Dendritic cell treated with granulocyte-macrophage colony-stimulating factor and Interleukin-4, amounts not matched to agents 40 ng/mL and 50 ng/mL, for 4 days (primary cell): ENCODE data around the gene FBXL7.

Experiments used
- H3K27ac Mint-ChIP-seq: one replicate; pipeline ENCODE4 v1.8.0; 2022; ENCODE audit warnings: mild to moderate bottlenecking, mixed read lengths
- H3K27me3 Mint-ChIP-seq: one replicate; pipeline ENCODE4 v1.8.0; 2022; ENCODE audit warnings: mild to moderate bottlenecking, mixed read lengths
- H3K36me3 Mint-ChIP-seq: one replicate; pipeline ENCODE4 v1.8.0; 2022; ENCODE audit warnings: low read depth, mixed read lengths
- H3K4me1 Mint-ChIP-seq: one replicate; pipeline ENCODE4 v1.8.0; 2022; ENCODE audit warnings: low read depth, mixed read lengths
- H3K4me3 Mint-ChIP-seq: one replicate; pipeline ENCODE4 v1.8.0; 2022; ENCODE audit warnings: mild to moderate bottlenecking, moderate library complexity, mixed read lengths
- H3K9me3 Mint-ChIP-seq: one replicate; pipeline ENCODE4 v1.8.0; 2022; ENCODE audit warnings: mixed read lengths
- intact Hi-C: fragments of 100-400 bp; cut with micrococcal nuclease; formaldehyde crosslinking; loops from one replicate; pipeline ENCODE4 v1.15.0; 2022

Gene FBXL7

GRCh38 chr5:15635289-15635616 is 135.3 kb downstream of the FBXL7 start:
- Mint-ChIP-seq H3K9me3 (peaks cover 23% of the 10 kb centered on the region), H3K27ac (no peak overlapping the region), H3K27me3 (no peaks in the 10 kb centered on the region), H3K4me1 (no peaks in the 10 kb centered on the region), H3K36me3 (no peaks in the 10 kb centered on the region), H3K4me3 (no peak overlapping the region)
- intact Hi-C loops: no loop called here

DNA sequence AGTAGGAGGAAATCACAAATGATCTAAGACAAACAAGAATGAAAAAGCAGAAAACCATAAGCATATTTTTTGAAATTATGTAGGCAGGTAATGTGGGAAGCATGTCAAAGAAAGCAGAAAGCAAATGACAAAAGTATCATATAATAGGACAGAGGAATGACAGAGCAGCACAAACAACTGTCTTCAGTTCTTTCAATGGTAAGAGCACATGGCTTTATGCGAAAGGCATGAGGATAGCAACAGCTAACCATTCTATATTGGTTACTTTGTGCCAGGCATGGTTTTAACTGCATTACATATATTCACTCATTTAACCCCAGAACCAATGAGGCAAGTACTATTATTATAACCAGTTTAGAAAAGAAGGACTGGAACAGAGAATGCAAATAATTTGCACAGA is 137.4 kb downstream of the FBXL7 start:
- intact Hi-C loops: no loop called here
- Mint-ChIP-seq H3K9me3 (peaks cover 32% of the 10 kb centered on the region), H3K27me3 (no peaks in the 10 kb centered on the region), H3K27ac (no peak overlapping the region), H3K36me3 (no peaks in the 10 kb centered on the region), H3K4me3 (no peak overlapping the region), H3K4me1 (no peaks in the 10 kb centered on the region)

GRCh38 chr5:15637886-15638285 is 137.9 kb downstream of the FBXL7 start:
- Mint-ChIP-seq H3K9me3 (peaks cover 35% of the 10 kb centered on the region), H3K4me3 (no peak overlapping the region), H3K36me3 (no peaks in the 10 kb centered on the region), H3K27ac (no peak overlapping the region), H3K4me1 (no peaks in the 10 kb centered on the region), H3K27me3 (no peaks in the 10 kb centered on the region)
- intact Hi-C loops: no loop called here

DNA sequence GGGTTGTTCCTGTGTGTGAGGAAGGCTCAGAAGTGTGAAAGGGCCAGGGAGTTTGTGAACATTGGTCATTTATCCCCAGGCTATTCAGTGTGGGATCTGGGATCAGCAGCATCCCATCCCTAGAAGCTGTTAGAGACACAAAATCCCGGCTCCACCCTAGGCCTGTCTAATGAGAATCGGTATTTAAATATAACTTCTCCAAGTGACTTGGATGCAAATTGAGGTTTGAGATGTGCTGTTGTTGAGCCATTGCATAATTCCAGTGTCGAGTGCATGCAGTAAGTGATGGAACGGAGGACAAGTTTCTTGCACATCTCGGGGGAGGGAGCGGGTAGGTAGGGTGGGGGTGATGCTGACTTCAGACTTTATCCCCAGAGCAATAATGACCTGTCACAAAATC is 138.3 kb downstream of the FBXL7 start:
- intact Hi-C loops: no loop called here
- Mint-ChIP-seq H3K9me3 (peaks cover 39% of the 10 kb centered on the region), H3K4me1 (no peaks in the 10 kb centered on the region), H3K4me3 (no peak overlapping the region), H3K36me3 (no peaks in the 10 kb centered on the region), H3K27me3 (no peaks in the 10 kb centered on the region), H3K27ac (no peak overlapping the region)

DNA sequence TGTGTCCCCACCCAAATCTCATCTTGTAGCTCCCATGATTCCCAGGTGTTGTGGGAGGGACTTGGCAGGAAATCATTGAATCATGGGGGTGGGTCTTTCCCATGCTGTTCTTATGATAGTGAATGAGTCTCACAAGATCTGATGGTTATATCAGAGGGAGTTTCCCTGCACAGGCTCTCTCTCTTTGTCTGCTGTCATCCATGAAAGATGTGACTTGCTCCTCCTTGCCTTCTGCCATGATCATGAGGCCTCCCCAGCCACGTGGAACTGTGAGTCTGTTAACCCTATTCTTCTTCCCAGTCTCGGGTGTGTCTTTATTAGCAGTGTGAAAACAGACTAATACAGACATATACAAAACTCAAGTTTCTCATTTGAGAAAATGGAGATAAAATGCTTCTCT is 139.3 kb downstream of the FBXL7 start:
- intact Hi-C loops: no loop called here

GRCh38 chr5:15640116-15640515 is 140.1 kb downstream of the FBXL7 start:
- H3K4me3 Mint-ChIP-seq: no peak overlapping the region
- H3K9me3 Mint-ChIP-seq: peaks cover 43% of the 10 kb centered on the region
- H3K27me3 Mint-ChIP-seq: no peaks in the 10 kb centered on the region
- no peaks in the 10 kb centered on the region for H3K36me3 Mint-ChIP-seq
- no peak overlapping the region for H3K27ac Mint-ChIP-seq
- intact Hi-C loops: no loop called here
- no peaks in the 10 kb centered on the region for H3K4me1 Mint-ChIP-seq

More for the DNA sequence above, 139.3 kb downstream of the FBXL7 start:
- no peak overlapping the region for H3K27ac Mint-ChIP-seq
- H3K27me3 Mint-ChIP-seq: no peaks in the 10 kb centered on the region
- no peaks in the 10 kb centered on the region for H3K4me1 Mint-ChIP-seq
- H3K9me3 Mint-ChIP-seq: peaks cover 49% of the 10 kb centered on the region
- H3K4me3 Mint-ChIP-seq: no peak overlapping the region
- H3K36me3 Mint-ChIP-seq: no peaks in the 10 kb centered on the region

GRCh38 chr5:15643731-15644130 is 143.8 kb downstream of the FBXL7 start:
- no peak overlapping the region for H3K4me3 Mint-ChIP-seq

DNA sequence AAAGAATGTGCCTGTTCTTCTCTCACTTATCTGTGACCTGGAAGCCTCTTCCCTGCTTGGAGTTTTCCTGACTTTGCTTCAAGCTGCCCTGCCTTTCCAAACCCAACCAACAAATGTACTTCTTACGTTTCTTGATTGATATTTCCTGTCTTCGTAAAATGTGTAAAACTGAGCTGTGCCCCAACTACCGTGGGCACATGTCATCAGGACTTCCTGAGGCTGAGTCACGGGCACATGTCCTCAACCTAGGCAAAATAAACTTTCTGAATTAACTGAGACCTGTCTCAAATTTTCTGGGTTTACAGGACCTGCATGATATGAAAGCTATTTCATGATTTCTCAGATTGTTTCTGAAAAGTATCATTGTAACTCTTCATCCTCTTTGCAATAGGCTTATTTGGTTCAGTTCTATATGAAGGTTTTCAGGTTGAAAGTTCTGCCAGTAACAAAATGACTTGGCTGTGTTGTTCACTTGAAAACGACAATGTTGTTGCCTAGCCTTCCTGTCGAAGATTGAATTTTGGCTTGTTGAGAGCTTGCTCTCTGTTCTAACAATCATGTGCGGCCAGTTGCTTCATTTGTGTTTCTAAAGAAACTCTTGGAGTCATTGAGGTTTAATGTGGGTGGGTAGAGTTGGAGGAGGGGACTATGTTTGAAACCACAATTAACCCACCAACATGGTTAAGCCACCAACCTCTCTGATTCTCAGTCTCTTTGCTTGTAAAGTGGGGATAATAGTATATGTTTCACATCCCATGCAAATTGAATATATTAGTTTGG is 145.6 kb downstream of the FBXL7 start:
- Mint-ChIP-seq H3K27me3 (no peaks in the 10 kb centered on the region), H3K4me1 (no peaks in the 10 kb centered on the region), H3K36me3 (no peaks in the 10 kb centered on the region), H3K4me3 (no peak overlapping the region), H3K9me3 (peaks cover 52% of the 10 kb centered on the region), H3K27ac (no peak overlapping the region)
- intact Hi-C loops: no loop called here

More at GRCh38 chr5:15643731-15644130, 143.8 kb downstream of the FBXL7 start:
- intact Hi-C loops: no loop called here
- Mint-ChIP-seq H3K4me1 (no peaks in the 10 kb centered on the region), H3K27me3 (no peaks in the 10 kb centered on the region), H3K36me3 (no peaks in the 10 kb centered on the region), H3K27ac (no peak overlapping the region), H3K9me3 (peaks cover 35% of the 10 kb centered on the region)

GRCh38 chr5:15646371-15646770 is 146.4 kb downstream of the FBXL7 start:
- no peaks in the 10 kb centered on the region for H3K27me3 Mint-ChIP-seq
- no peak overlapping the region for H3K27ac Mint-ChIP-seq
- H3K36me3 Mint-ChIP-seq: no peaks in the 10 kb centered on the region
- peaks cover 51% of the 10 kb centered on the region for H3K9me3 Mint-ChIP-seq
- H3K4me1 Mint-ChIP-seq: no peaks in the 10 kb centered on the region
- H3K4me3 Mint-ChIP-seq: no peak overlapping the region
- intact Hi-C loops: no loop called here

DNA sequence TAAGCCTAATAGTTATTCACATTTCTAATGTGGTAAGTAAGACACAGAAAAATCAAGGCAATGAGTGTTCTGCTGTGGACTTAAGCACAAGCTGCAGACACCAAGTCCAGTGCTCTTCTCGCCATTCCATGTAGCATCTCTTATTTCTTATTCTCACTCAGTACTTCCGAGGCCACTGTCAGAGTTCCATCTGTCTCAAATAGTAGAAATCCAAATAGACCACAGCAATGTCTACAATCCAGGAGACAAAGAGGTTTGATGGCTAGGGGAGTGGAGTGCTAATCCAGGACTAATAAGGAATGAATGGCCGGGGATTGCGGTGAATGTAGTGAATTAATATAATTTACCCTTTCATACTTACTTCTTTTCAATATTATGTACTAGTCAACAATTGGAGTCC is 147.3 kb downstream of the FBXL7 start:
- H3K9me3 Mint-ChIP-seq: peaks cover 48% of the 10 kb centered on the region

GRCh38 chr5:15650266-15650665 is 150.3 kb downstream of the FBXL7 start:
- no peaks in the 10 kb centered on the region for H3K27me3 Mint-ChIP-seq

More for the DNA sequence above, 147.3 kb downstream of the FBXL7 start:
- Mint-ChIP-seq H3K4me1 (no peaks in the 10 kb centered on the region), H3K4me3 (no peak overlapping the region), H3K36me3 (no peaks in the 10 kb centered on the region), H3K27me3 (no peaks in the 10 kb centered on the region), H3K27ac (no peak overlapping the region)
- intact Hi-C loops: no loop called here

GRCh38 chr5:15654779-15655178 is 154.8 kb downstream of the FBXL7 start:
- no peak overlapping the region for H3K4me3 Mint-ChIP-seq
- H3K36me3 Mint-ChIP-seq: no peaks in the 10 kb centered on the region
- H3K9me3 Mint-ChIP-seq: peaks cover 20% of the 10 kb centered on the region
- H3K27me3 Mint-ChIP-seq: no peaks in the 10 kb centered on the region
- no peak overlapping the region for H3K27ac Mint-ChIP-seq
- intact Hi-C loops: no loop called here
- H3K4me1 Mint-ChIP-seq: no peaks in the 10 kb centered on the region

More at GRCh38 chr5:15650266-15650665, 150.3 kb downstream of the FBXL7 start:
- Mint-ChIP-seq H3K4me3 (no peak overlapping the region), H3K36me3 (no peaks in the 10 kb centered on the region), H3K9me3 (peaks cover 27% of the 10 kb centered on the region), H3K4me1 (no peaks in the 10 kb centered on the region), H3K27ac (no peak overlapping the region)
- intact Hi-C loops: no loop called here

DNA sequence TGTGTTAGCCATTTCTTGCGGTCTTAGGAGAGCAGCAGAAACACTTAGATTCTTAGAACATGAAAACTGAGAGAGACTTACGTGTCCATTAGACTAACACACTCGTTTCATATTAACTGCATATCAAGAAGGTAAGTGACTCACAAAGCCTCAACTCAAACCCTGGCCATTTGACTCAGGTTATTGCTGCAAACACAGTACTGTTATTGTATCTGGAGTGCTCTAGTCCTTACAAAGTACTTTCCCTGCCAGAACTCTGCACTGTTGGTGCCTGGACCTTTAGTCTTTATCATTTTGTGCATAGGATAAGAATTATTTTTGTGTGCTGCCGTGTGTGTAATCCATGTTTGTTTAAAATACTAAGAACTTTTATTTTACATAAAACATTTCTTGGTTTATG is 155.7 kb downstream of the FBXL7 start:
- H3K4me1 Mint-ChIP-seq: no peaks in the 10 kb centered on the region

GRCh38 chr5:15664961-15665360 is 165.0 kb downstream of the FBXL7 start:
- no peak overlapping the region for H3K27ac Mint-ChIP-seq
- H3K4me1 Mint-ChIP-seq: no peaks in the 10 kb centered on the region
- H3K9me3 Mint-ChIP-seq: peaks cover 41% of the 10 kb centered on the region
- no peaks in the 10 kb centered on the region for H3K36me3 Mint-ChIP-seq
- H3K27me3 Mint-ChIP-seq: no peaks in the 10 kb centered on the region
- intact Hi-C loops: no loop called here
- H3K4me3 Mint-ChIP-seq: no peak overlapping the region

More for the DNA sequence above, 155.7 kb downstream of the FBXL7 start:
- no peak overlapping the region for H3K27ac Mint-ChIP-seq
- intact Hi-C loops: no loop called here
- no peak overlapping the region for H3K4me3 Mint-ChIP-seq
- H3K36me3 Mint-ChIP-seq: no peaks in the 10 kb centered on the region
- no peaks in the 10 kb centered on the region for H3K27me3 Mint-ChIP-seq
- peaks cover 12% of the 10 kb centered on the region for H3K9me3 Mint-ChIP-seq

- no peaks in the 10 kb centered on the region for H3K27me3 Mint-ChIP-seq
- intact Hi-C loops: no loop called here
- no peaks in the 10 kb centered on the region for H3K4me1 Mint-ChIP-seq
- peaks cover 34% of the 10 kb centered on the region for H3K9me3 Mint-ChIP-seq
- H3K27ac Mint-ChIP-seq: no peak overlapping the region
- H3K36me3 Mint-ChIP-seq: no peaks in the 10 kb centered on the region
- H3K4me3 Mint-ChIP-seq: no peak overlapping the region
Observed at GRCh38 chr5:15669826-15670225, 169.8 kb downstream of the FBXL7 start.
